HG03565 (cell line): ENCODE measurements around the gene TMEM145.
"Not testable (repeated sequence)": the region's sequence is repeated elsewhere in the genome, so short reads cannot be mapped to it uniquely, and the experiment has no call there.

ENCODE experiments used
- ATAC-seq: cut with Tn5 transposase; IDR thresholded peaks from one replicate; pipeline ENCODE4 v1.9.1; 2021; ENCODE audit warnings: mild to moderate bottlenecking, moderate library complexity; ENCODE audit not compliant: unreplicated experiment

The TMEM145 gene

DNA sequence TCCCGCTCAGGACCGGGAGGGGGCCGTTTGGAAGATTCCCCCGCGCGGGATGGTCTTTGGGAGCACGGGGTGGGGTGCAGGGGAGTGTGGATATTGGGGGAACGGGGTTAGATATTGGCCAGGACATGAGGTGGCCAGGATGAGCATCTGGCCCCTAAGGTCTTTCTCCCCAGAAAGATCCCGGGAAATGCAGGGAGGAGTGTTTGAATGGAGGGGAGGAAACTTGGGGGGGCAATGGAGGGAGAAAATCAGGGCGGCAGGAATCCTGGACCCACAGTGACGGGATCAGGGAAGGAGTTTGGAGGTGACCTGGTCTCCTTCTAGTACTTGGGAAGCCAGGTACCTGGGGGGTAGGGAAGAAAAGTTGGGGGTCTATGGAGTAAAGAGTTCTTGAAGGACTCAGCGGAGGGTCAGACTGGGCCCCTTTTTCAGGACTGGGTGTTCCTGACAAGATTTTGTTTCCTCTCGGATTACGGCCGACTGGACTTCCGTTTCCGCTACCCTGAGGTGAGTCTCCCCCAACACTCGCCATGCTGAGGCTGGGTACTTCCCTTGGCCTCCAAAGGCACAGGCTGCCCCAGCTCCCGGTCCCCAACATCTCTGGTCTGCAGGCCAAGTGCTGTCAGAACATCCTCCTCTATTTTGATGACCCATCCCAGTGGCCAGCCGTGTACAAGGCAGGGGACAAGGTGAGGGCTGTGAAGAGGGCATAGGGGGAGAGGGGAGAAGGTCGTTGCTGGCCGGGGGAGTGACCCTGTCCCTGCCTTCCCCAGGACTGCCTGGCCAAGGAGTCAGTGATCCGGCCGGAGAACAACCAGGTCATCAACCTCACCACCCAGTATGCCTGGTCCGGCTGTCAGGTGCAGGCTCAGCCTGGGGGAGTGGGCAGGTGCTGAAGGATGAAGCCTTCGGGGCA, 989 bp downstream of the TMEM145 start:
- ATAC-seq: no peak

- no peak for ATAC-seq
These were observed 1.9 kb downstream of the TMEM145 start for GRCh38 chr19:42315024-42315423.

- no peak for ATAC-seq
These were observed 3.4 kb downstream of the TMEM145 start for GRCh38 chr19:42316223-42317211.

DNA sequence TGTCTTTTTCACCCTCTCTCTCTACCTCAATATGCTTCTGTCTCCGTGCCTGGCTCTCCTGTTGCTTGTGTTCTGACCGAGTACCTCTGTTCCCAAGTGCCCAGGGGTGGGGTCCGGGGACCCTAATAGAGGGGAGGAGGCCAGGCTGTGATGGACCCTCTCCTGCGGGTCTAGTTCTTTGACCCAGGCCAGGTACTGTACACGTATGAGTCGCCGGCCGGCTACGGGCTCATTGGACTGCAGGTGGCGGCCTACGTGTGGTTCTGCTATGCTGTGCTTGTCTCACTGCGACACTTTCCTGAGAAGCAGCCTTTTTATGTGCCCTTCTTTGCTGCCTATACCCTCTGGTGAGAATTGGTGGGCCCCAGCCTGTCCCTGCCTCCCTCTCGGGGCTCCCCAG, 4.4 kb downstream of the TMEM145 start:
- no peak for ATAC-seq

DNA sequence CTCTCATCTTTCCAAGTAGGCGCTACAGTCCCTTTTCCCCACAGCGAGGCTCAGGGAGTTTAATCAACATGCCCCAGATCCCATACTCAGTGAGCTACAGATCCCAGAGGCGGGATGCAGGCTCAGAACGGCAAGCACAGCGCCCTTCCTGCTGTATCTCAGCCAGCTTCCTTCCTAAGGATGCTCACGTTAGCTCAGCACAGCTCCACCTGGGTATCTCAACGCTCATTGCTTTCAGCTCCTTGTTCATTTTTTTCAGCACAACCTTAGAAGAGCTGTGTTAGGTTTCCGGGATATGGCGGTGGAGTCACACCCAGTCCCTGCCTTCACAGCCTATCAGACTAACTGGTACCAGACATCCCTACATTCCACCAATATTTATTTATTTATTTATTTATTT, 9.2 kb downstream of the TMEM145 start:
- no peak for ATAC-seq

DNA sequence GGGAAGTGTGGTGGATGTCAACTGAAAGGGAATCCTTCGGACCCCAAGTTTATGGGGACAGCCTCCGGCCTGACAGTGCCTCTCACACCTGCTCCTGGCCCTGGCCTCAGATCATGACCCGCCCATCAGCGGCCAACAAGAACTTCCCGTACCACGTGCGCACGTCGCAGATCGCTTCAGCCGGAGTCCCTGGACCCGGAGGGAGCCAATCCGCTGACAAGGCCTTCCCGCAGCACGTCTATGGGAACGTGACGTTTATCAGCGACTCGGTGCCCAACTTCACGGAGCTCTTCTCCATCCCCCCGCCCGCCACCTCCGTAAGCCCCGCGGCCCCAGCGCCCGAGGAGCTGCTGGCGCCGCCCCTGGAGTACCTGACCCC, 10.4 kb downstream of the TMEM145 start:
- no peak for ATAC-seq

GRCh38 chr19:42323852-42324654, 10.9 kb downstream of the TMEM145 start:
- no peak for ATAC-seq

DNA sequence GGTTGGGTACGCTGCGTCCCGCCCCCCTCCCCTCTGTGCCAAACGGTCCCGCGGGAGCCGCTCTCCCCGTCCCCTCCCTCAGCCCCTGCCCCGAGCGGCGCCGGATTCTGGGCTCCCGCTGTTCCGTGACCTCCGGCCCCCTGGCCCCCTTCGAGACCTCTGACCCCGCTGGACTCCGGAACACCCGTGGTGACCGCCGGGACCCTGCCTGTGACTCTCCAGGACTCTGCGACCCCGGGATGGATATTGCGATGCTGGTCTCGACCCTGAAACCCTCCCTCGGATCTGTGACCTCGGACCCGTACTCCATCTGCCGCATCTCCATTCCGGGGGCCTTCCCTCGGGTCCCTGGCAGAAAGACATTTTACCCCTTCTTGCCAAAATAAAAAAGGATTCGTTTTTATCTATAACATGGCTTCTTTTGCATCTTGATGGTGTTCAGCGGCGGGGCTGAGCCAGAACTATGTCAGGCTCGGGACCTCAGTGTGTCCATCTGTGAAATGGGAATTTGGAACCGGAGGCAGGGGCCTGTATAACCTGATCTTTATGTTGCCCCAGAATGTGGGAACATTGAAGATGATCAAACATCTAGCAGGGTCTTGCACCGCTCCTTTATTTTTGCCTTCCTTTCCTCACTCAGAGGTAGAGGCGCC, 11.7 kb downstream of the TMEM145 start:
- ATAC-seq: no peak

GRCh38 chr19:42325308-42325895, 12.3 kb downstream of the TMEM145 start, which contains the start of gene MEGF8:
TSS of gene MEGF8 (plus strand) at chr19:42325635. CDS start at chr19:42326244, 609 bp downstream.
- ATAC-seq: peak; percentile 91

- ATAC-seq: peak; percentile 4
These were observed 13.0 kb downstream of the TMEM145 start for GRCh38 chr19:42325896-42326771.

GRCh38 chr19:42326969-42327368, 13.9 kb downstream of the TMEM145 start:
- no peak for ATAC-seq

- ATAC-seq: no peak
These were observed 14.3 kb downstream of the TMEM145 start for GRCh38 chr19:42327381-42327780.

GRCh38 chr19:42328106-42328505, 15.0 kb downstream of the TMEM145 start:
- no peak for ATAC-seq

DNA sequence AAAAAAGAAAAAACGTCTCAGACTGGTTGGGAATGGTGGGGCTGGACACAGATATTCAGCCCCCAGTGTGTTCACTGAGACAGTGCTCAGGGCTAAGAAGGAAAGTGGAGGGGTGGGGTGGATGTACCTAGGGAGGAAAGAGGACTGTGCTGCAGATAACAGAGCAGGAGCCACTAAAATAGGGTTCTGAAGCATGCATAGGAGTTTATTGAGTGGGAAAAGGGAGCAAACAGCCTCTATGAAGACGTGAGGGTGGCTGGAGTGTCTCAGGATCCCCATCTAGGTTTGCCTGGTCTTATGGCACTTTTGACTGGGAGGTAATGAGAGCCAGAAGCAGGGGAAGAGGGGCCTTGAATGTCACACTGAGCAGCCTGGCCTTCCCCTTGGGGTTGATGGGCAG, 15.7 kb downstream of the TMEM145 start:
- no peak for ATAC-seq

GRCh38 chr19:42330241-42330711, 17.2 kb downstream of the TMEM145 start:
- ATAC-seq: no peak

DNA sequence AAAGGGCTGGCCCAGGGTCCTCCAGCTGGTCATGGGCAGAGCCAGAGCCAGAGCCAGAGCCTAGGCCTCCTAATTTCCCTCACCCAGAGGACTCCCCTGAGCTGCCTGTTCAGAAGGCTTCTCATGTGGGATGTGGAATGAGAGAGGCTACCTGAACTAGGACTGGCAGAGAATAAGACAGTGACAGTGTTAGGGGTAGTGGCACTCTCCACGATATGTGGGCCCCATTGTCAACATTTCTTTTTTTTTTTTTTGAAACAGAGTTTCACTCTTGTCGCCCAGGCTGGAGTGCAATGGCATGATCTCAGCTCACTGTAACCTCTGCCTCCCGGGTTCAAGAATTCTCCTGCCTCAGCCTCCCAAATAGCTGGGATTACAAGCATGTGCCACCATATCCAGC, 18.2 kb downstream of the TMEM145 start:
- not testable (repeated sequence) for ATAC-seq

DNA sequence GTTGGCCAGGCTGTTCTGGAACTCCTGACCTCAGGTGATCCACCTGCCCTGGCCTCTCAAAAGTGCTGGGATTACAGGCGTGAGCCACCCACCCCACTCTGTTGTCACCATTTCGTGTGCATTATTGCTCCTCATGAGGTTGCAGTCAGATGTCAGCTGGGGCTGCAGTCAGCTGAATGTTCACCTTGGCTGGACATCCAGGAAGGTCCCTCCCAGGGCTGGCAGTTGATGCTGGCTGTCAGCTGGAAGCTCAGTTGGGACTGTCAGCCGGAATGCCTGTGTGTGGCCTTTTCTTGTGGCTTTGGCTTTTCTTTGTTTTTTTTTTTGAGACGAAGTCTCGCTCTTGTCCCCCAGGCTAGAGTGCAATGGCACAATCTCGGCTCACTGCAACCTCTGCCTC, 18.9 kb downstream of the TMEM145 start:
- ATAC-seq: no peak

DNA sequence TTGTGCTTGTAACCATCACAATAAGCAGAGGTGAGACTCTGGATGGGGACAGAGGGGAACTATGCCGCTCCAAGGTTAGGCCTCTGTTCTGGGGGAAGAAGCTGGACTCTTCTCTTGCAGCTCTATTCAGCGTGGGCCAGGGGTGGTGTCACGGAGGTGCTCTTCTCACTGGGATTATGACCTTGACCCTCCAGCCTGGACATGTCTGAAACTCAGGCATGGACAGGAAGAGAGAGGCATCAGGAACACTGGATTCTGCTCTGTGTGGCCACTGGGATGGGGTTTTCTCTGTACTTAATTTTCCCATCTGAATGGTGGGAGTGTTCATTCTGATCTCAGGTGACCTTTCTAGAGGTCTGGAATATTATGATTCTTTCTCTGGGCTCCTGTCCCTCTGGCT, 19.9 kb downstream of the TMEM145 start:
- ATAC-seq: no peak
